ENCODE results near the gene PTPRH. TPM values are rescaled to one million over a fixed set of nuclear protein-coding genes. Genes with fewer than 3 reads are reported as not detected.
A peak's percentile ranks its signal among the peaks of the same experiment; 100 is the strongest.
"Not testable (repeated sequence)": the region's sequence is repeated elsewhere in the genome, so short reads cannot be mapped to it uniquely, and the experiment has no call there.

The PTPRH gene
- total and polyA plus RNA-seq, 3 donors from 2014 or later: 1.6 to 11.3 (median 6.0) TPM

- DNase-seq: peak; percentile 77
- Histone ChIP-seq H3K27me3 (no peaks in the 10 kb centered on the region), H3K9me3 (no peaks in the 10 kb centered on the region), H3K4me1 (peaks cover 9% of the 10 kb centered on the region), H3K4me3 (peak overlapping the region in 1 of 2 donors; percentile 36), H3K36me3 (ENCODE audit: low read depth, missing control alignments) (no peaks in the 10 kb centered on the region), H3K27ac (no peak overlapping the region)
- intact Hi-C loops (cut with DNase I; ENCODE audit: low total_unique reads): no loop called here
- 4 to 5% methylated on average over 36 to 52 of the region's 52 CpGs for WGBS, 2 donors
- TF ChIP-seq POLR2A (IDR thresholded peaks at IDR 0.05): no peak
- no peak for TF ChIP-seq CTCF (IDR thresholded peaks at IDR 0.05)
Measured at GRCh38 chr19:55156202-55157063, 52.9 kb downstream of the PTPRH start.

DNA sequence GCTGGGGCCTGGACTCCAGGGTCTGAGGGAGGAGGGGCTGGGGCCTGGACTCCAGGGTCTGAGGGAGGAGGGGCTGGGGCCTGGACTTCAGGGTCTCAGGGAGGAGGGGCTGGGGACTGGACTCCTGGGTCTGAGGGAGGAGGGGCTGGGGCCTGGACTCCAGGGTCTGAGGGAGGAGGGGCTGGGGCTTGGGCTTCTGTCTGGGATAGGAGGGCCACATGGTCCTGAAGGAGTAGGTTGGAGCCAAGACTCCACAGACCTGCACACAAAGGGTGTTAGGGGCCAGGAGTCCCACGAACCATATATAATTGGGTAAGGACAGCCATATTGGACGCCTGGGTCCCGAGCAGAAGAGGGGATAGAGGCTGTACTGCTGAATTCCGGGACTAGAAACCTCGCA, 53.5 kb downstream of the PTPRH start:
- H3K4me1 ChIP-seq; DNase-seq; H3K36me3 ChIP-seq (ENCODE audit: low read depth, missing control alignments); intact Hi-C loops (cut with DNase I; ENCODE audit: low total_unique reads); H3K9me3 ChIP-seq; H3K27ac ChIP-seq; H3K27me3 ChIP-seq: not testable (repeated sequence)
- WGBS, 2 donors: 3 to 18% methylated on average over 5 of the region's 5 CpGs
- H3K4me3 ChIP-seq: peak overlapping the region in 1 of 2 donors; percentile 36

- WGBS, 2 donors: 79 to 90% methylated on average over 12 of the region's 12 CpGs
- H3K27me3 ChIP-seq: no peaks in the 10 kb centered on the region
- intact Hi-C loops (cut with DNase I; ENCODE audit: low total_unique reads): no loop called here
Measured at GRCh38 chr19:55153652-55154264, 55.5 kb downstream of the PTPRH start.

DNA sequence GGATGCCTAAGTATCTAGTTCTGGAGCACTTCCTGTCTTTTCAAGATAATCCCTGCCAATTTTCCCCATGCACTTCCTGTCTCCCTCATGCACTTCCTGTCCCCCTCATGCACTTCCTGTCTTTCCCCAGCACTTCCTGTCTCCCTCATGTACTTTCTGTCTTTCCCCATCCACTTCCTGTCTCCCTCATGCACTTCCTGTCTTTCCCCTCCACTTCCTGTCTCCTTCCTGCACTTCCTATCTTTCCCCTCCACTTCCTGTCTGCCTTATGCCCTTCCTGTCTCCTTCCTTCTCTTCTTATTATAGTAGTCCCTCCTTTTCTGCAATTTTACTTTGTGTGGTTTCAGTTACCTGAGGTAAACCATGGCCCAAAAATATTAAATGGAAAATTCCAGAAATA, 57.3 kb downstream of the PTPRH start:
- TF ChIP-seq CTCF (IDR thresholded peaks at IDR 0.05) (no peak), POLR2A (IDR thresholded peaks at IDR 0.05) (no peak)
- no peaks in the 10 kb centered on the region for H3K27me3 ChIP-seq
- H3K9me3 ChIP-seq: no peaks in the 10 kb centered on the region
- no peaks in the 10 kb centered on the region for H3K4me1 ChIP-seq
- no peak for DNase-seq
- intact Hi-C loops (cut with DNase I; ENCODE audit: low total_unique reads): no loop called here
- H3K27ac ChIP-seq: no peak overlapping the region
- no peaks in the 10 kb centered on the region for H3K36me3 ChIP-seq (ENCODE audit: low read depth, missing control alignments)
- no peak overlapping the region for H3K4me3 ChIP-seq

More at GRCh38 chr19:55153652-55154264, 55.5 kb downstream of the PTPRH start:
- Histone ChIP-seq H3K36me3 (ENCODE audit: low read depth, missing control alignments) (no peaks in the 10 kb centered on the region), H3K4me1 (peaks cover 3% of the 10 kb centered on the region), H3K9me3 (no peaks in the 10 kb centered on the region), H3K27ac (no peak overlapping the region), H3K4me3 (no peak overlapping the region)
- no peak for DNase-seq
- TF ChIP-seq POLR2A (IDR thresholded peaks at IDR 0.05): no peak
- no peak for TF ChIP-seq CTCF (IDR thresholded peaks at IDR 0.05)

GRCh38 chr19:55149078-55150003, 60.0 kb downstream of the PTPRH start, which contains the start of gene TNNT1:
Gene TNNT1 (minus strand): TSS chr19:55149206. CDS start chr19:55147157, 2,049 bp downstream.
- H3K36me3 ChIP-seq (ENCODE audit: low read depth, missing control alignments): no peaks in the 10 kb centered on the region
- H3K4me3 ChIP-seq: no peak within 1 kb of the TSS
- DNase-seq: no peak
- H3K27me3 ChIP-seq: no peaks in the 10 kb centered on the region
- H3K27ac ChIP-seq: no peak within 1 kb of the TSS
- H3K4me1 ChIP-seq: no peaks in the 10 kb centered on the region
- TF ChIP-seq CTCF (IDR thresholded peaks at IDR 0.05) (no peak), POLR2A (IDR thresholded peaks at IDR 0.05) (no peak)
- 36 to 40% methylated on average over 18 of the region's 18 CpGs for WGBS, 2 donors
- intact Hi-C loops (cut with DNase I; ENCODE audit: low total_unique reads): no loop called here
- H3K9me3 ChIP-seq: no peaks in the 10 kb centered on the region

Data from testis (tissue), 3 donors.